GM18868 (cell line): ENCODE data around the gene ZFP92.

Source experiments
- ATAC-seq: cut with Tn5 transposase; IDR thresholded peaks from one replicate; pipeline ENCODE4 v1.9.1; 2021; ENCODE audit warnings: mild to moderate bottlenecking, moderate library complexity; ENCODE audit not compliant: unreplicated experiment

ZFP92 gene

GRCh38 chrX:153433781-153434285 is 22.6 kb downstream of the ZFP92 start:
- no peak for ATAC-seq

- ATAC-seq: no peak
Measured at GRCh38 chrX:153434801-153435200, 23.5 kb downstream of the ZFP92 start.

GRCh38 chrX:153435845-153436244 is 24.6 kb downstream of the ZFP92 start:
- no peak for ATAC-seq

GRCh38 chrX:153438532-153438931 is 27.3 kb downstream of the ZFP92 start:
- ATAC-seq: no peak

GRCh38 chrX:153439977-153440376 is 28.7 kb downstream of the ZFP92 start:
- no peak for ATAC-seq

- no peak for ATAC-seq
Measured at GRCh38 chrX:153440556-153441135, 29.4 kb downstream of the ZFP92 start.

- ATAC-seq: no peak
Measured at GRCh38 chrX:153441296-153441695, 30.0 kb downstream of the ZFP92 start.

- ATAC-seq: no peak
Measured at GRCh38 chrX:153441981-153442380, 30.7 kb downstream of the ZFP92 start.

- ATAC-seq: no peak
Measured at GRCh38 chrX:153442463-153442862, 31.2 kb downstream of the ZFP92 start.

- no peak for ATAC-seq
Measured at GRCh38 chrX:153443476-153444332, 32.4 kb downstream of the ZFP92 start.

- no peak for ATAC-seq
Measured at GRCh38 chrX:153444333-153445011, 33.2 kb downstream of the ZFP92 start.

GRCh38 chrX:153445106-153445855 is 34.0 kb downstream of the ZFP92 start:
- ATAC-seq: no peak

GRCh38 chrX:153445856-153446635 is 34.8 kb downstream of the ZFP92 start, which contains the start of gene TREX2:
Gene TREX2, minus strand, starts transcription at chrX:153446056. Its CDS starts 626 bp downstream, at chrX:153445430.
- no peak for ATAC-seq

- no peak for ATAC-seq
Measured at GRCh38 chrX:153446636-153446936, 35.3 kb downstream of the ZFP92 start.

- ATAC-seq: no peak
Measured at GRCh38 chrX:153446950-153447580, 35.8 kb downstream of the ZFP92 start.

- no peak for ATAC-seq
Measured at GRCh38 chrX:153447581-153447960, 36.3 kb downstream of the ZFP92 start.

- no peak for ATAC-seq
Measured at GRCh38 chrX:153448556-153449367, 37.5 kb downstream of the ZFP92 start.

- no peak for ATAC-seq
Measured at GRCh38 chrX:153449368-153450113, 38.3 kb downstream of the ZFP92 start.
